Ishikawa (cell line): ENCODE data around the gene CIBAR2.

Experiments
- CEBPB ChIP-seq: IDR thresholded peaks from 2 replicates; pipeline ENCODE4 v1.6.1; 2012
- EP300 ChIP-seq: IDR thresholded peaks from 2 replicates; pipeline ENCODE4 v1.6.1; 2012; ENCODE audit warnings: borderline replicate concordance
- NFIC ChIP-seq: IDR thresholded peaks from 2 replicates; pipeline ENCODE4 v1.6.1; 2012
- RAD21 ChIP-seq: IDR thresholded peaks from 2 replicates; pipeline ENCODE4 v1.6.1; 2012; ENCODE audit warnings: low read depth
- TAF1 ChIP-seq: IDR thresholded peaks from 2 replicates; pipeline ENCODE4 v1.6.1; 2012; ENCODE audit warnings: low read depth, mild to moderate bottlenecking
- TCF12 ChIP-seq: IDR thresholded peaks from 2 replicates; pipeline ENCODE4 v1.6.1; 2012; ENCODE audit warnings: low read depth
- USF1 ChIP-seq: IDR thresholded peaks from 2 replicates; pipeline ENCODE4 v1.6.1; 2012
- YY1 ChIP-seq: IDR thresholded peaks from 2 replicates; pipeline ENCODE4 v1.6.1; 2012; ENCODE audit warnings: low read depth
- TF ChIP-seq, protein P1 (sequence below): IDR thresholded peaks from 2 replicates; pipeline ENCODE4 v1.6.1; 2012
- TF ChIP-seq, protein P2 (sequence below): IDR thresholded peaks from 2 replicates; pipeline ENCODE4 v1.6.1; 2012; ENCODE audit warnings: low read depth, mild to moderate bottlenecking

- TF ChIP-seq EP300 (no peak), TCF12 (no peak), TAF1 (no peak), CEBPB (no peak), NFIC (no peak), RAD21 (no peak), USF1 (no peak), YY1 (no peak)
- TF ChIP-seq, protein P1, sequence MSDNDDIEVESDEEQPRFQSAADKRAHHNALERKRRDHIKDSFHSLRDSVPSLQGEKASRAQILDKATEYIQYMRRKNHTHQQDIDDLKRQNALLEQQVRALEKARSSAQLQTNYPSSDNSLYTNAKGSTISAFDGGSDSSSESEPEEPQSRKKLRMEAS, result no peak
- TF ChIP-seq, protein P2, sequence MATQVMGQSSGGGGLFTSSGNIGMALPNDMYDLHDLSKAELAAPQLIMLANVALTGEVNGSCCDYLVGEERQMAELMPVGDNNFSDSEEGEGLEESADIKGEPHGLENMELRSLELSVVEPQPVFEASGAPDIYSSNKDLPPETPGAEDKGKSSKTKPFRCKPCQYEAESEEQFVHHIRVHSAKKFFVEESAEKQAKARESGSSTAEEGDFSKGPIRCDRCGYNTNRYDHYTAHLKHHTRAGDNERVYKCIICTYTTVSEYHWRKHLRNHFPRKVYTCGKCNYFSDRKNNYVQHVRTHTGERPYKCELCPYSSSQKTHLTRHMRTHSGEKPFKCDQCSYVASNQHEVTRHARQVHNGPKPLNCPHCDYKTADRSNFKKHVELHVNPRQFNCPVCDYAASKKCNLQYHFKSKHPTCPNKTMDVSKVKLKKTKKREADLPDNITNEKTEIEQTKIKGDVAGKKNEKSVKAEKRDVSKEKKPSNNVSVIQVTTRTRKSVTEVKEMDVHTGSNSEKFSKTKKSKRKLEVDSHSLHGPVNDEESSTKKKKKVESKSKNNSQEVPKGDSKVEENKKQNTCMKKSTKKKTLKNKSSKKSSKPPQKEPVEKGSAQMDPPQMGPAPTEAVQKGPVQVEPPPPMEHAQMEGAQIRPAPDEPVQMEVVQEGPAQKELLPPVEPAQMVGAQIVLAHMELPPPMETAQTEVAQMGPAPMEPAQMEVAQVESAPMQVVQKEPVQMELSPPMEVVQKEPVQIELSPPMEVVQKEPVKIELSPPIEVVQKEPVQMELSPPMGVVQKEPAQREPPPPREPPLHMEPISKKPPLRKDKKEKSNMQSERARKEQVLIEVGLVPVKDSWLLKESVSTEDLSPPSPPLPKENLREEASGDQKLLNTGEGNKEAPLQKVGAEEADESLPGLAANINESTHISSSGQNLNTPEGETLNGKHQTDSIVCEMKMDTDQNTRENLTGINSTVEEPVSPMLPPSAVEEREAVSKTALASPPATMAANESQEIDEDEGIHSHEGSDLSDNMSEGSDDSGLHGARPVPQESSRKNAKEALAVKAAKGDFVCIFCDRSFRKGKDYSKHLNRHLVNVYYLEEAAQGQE, result no peak
These were observed 44.6 kb upstream of the CIBAR2 start for GRCh38 chr16:85156869-85157268.
